ENCODE measurements around the gene WWOX.

Gene WWOX

DNA sequence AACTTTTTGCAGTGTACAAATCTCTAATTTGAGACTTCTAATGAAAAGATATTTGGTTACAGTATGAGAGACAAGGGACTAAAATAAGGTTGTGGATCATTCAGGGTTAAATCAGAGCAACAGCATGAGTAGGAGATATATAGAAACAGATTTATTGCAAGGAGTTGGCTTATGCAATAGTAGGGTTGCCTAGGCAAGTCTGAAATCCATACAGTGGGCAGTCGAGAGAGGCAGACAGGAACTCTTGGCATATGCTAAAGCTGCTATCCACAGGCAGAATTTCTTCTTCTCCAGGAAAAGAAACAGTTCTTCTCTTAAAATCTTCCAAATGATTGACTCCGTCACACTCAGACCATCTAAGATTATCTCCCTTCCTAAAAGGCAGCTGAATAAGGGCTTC, 1000.3 kb downstream of the WWOX start:
- no peak for DNase-seq (ENCODE audit: low read depth)

DNA sequence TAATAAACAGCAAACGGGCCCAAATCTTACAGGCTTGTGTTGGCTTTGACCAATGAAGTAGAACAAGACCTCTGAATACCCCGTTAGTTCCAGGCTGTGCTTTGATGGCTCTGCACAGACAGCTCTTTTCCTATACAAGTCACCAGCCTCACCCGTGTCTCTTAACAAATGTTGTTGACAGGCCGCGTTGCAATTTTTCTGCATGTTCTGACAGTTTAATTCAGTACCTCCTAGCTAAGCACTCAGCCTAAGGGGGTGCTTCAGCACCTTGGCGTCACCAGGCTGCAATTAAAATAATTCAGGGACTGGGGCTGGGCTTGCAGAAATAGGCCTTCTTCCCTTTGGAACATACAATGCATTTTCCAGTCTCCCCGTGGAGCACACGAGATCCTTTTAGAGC, 1001.0 kb downstream of the WWOX start:
- DNase-seq (ENCODE audit: low read depth): no peak

DNA sequence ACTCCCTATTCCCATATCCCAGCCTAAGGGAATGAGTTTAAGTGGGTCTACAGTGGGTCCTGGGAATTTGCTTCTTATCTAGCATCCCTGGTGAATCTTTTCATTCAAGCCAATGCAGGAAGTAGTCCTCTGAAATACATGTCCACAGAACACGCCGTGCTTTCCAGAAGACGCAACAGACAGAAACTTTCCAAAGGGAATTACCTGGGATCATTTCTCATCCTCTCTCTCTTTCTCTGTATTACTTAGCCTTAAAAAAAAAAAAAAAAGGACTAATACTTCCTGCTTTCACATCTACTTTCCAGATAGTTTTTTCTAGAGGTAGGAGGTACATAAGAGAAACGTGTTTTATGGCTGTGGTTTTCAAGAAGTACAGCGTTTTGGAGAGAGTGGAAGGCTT, 1002.0 kb downstream of the WWOX start:
- no peak for DNase-seq (ENCODE audit: low read depth)

DNA sequence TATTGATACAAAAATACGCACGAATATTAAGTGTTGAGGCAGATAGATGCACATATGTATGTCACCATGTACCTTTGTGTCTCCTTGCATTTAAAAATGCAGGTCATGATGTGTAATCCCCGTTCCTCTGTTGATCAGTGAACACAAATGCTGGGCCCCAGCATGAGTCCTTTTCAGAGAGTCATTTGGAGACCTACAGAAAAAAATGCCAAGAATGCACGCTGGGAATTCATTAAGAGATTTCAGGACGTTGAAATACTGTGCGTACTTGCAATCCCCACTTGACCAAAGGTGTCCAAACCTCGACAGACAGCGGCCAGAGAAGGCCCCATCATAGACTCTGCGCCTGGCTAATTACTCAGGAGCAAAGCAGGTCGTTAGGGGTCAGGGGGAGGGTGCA, 1005.1 kb downstream of the WWOX start:
- no peak for DNase-seq (ENCODE audit: low read depth)

DNA sequence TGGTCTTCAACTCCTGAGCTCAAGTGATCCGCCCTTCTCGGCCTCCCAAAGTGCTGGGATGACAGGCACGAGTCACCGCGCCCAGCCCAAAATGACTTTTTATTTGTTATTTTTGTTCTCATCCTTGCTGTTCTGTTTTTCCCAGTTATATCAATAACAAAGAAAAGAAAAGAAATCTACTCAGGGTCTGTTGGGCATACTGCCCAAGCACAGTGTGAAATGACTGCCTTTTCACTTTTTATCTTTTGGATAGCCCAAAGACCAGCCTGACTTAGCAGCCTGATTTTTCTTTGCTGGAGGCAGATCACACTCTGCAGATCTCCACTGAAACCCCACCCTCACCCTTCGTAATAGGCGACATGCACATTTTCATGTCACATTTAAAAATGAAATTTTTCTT, 1007.8 kb downstream of the WWOX start:
- DNase-seq (ENCODE audit: low read depth): no peak

DNA sequence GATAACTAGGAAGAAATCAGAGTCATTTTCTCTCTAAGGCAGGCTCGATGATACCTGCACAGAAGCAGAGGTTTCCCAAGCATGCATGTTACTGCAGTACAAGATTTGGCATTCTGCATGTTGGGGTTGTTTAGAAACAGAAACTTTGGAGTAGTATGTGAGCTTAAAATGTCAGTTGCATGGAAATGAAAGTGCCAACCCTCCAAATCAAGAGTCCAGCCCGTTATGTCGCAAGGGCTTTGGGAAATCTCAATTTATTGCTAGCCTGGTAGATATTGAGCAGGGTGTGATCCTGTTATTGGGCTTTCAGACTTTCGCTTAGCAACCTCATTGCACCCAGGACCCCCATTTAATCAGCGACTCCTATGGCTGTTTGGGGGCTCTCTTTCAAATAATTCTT, 1010.3 kb downstream of the WWOX start:
- DNase-seq (ENCODE audit: low read depth): no peak

DNA sequence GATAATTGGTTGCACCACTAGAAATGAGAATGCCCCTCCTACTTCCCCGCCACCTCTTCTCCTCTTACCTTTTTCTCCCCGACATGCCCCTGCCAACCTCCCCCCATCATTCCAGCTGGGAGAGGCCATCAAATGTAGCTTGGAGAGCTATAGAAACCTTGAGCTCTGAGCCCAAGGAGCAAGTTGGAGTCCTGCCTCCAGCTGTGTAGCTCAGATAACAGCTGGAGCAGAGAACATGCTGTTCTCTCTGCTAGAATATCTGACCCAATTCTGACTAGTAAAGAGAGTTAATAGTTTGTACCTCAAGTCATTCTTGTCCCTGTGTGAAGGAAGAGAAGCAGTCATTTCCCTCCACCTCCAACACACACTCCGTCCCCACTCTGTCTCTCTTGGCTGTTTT, 1010.8 kb downstream of the WWOX start:
- no peak for DNase-seq (ENCODE audit: low read depth)

DNA sequence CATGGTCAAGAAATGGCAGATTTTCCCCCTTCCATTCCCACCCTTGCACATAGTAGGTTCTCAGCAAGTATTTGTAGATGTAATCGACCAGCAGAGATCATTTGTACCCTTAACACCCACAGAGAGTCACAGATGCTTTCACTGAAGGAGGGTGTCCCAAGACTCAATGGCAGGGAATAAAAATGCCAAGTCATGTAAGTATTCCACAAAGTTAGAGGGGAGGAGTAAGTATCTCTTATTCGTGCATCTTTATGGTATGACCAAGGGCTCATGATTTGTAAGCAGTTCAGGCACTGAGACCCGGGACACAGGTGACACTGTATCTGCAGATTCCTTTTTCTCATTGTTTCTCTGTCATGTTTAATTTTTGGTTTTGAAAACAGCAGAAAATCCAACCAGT, 1011.5 kb downstream of the WWOX start:
- DNase-seq (ENCODE audit: low read depth): no peak

DNA sequence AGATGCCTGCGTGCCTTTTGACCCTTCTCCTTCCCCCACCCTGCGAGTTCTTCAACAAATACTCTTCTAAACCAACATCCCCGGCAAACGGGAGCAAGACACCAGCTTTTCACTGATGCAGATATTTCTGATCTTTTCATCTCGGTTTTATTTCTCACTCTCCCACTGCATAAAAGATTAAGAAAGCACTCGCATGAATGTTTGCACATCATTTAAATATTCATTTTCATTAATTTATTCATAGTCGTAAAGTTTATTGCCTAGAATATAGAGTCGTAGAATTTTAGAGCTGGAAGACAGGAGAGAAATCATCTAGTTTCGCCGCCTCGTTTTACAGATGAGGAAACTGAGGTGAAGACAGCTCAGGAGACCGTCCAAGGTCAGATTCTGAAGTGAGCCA, 1013.0 kb downstream of the WWOX start:
- no peak for DNase-seq (ENCODE audit: low read depth)

DNA sequence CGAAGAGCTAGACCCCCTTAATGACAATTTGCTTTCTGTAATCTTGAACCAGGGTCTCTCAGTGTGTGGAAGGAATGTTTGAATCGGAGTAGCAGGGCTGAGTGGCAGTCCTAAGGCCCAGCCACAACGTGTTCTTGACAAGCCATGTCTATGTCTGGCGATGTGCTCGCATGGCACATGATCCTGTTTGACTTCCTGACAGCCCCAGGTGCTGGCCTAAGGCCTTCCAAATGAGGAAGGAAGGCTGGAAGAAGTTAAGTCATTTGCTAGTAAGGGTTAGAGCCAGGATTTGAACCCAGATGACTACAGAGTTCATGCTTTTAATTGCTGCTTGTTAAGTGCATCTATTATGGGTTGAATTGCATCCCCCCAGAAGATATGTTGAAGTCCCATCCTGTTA, 1014.4 kb downstream of the WWOX start:
- no peak for DNase-seq (ENCODE audit: low read depth)

DNA sequence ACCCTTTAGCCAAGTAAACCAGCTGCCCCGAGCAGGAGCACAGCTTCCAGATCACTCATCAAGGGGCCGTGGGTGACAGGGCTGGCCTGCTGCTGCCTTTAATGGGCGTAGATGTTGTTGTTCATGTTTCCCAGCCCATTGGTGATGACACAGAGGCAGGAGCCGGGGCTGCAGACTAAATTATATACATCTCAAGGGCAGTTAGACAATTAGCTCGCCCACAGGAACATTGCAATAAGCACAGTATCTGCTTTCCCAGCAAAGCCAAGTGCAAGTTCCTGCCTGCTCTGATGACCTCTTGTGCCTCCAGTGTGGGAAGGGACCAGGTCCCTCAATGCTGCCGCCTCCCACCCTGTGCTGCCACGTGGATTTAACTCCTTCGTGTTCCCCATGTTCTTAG, 1015.3 kb downstream of the WWOX start:
- DNase-seq (ENCODE audit: low read depth): no peak

DNA sequence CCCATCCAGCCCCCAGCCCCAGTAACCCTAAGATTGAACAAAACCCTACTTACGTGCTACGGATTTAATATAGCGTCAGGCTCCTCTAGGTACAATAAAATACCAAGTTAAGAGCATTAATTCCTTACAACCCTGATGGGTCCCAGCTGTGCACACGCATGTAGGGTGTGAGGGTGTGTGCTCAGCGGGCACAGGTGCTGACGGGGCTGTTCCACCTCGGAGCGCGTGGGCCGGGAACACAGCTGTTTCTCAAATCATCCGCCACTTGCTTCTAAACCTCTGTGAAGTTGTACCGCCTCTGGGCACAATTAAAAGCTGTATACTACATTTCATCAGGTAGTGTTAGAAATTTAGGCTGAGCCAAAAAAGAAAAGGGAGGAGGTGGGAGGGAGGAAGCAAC, 1022.5 kb downstream of the WWOX start:
- no peak for DNase-seq (ENCODE audit: low read depth)

DNA sequence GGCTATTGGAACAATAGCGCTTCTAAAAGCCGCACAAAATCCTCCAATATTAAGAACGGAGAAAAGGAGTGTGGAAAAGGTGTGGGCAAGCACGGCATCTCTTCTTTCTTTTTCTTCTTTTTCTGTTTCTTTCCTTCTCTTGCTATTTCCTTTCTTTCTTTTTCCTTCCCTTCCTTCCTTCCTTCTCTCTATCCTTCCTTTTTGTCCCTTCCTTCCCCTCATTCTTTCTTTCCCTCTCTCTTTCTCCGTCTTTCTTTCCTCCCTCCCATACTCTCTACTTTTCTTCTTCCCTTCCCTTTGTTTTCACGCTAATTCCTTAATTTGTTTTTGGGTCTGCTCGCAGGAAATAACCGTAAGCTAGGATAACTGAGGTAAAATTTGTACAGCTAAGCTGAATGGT, 1022.9 kb downstream of the WWOX start:
- no peak for DNase-seq (ENCODE audit: low read depth)

DNA sequence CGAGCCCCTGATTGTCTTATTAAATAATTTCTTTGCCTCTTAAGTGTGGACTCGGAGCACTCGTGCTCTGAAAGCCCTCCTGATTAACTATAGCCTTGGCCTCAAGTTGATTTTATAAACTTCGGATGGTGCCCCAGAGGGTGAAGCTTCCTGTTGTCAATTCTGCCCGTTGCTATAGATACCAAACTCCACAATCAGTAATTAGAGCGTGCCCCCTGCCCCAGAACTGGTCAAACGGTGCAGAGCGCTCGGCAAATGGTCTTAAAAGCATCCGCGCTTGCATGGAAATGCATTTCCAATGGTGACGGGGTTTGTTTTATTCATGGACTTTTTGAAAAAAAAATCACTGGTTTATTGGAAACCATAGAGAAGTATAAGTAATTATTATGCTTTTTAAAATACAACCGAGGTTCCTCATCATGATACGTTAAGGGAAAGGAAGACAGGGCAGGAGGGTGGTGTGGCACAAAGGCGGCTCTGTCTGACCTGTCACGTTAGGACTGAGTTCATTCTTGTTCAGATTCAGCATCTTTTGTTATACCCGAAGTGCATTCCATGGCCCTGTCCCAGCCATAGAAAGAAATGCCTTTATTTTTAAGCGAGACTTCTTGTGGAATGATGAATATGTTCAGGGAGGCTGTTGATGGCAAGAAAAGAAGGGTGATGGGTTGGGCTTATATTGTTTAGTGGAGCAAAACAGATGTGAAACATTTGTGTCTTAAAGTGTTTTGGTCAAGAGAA, 1024.7 kb downstream of the WWOX start:
- no peak for DNase-seq (ENCODE audit: low read depth)

DNA sequence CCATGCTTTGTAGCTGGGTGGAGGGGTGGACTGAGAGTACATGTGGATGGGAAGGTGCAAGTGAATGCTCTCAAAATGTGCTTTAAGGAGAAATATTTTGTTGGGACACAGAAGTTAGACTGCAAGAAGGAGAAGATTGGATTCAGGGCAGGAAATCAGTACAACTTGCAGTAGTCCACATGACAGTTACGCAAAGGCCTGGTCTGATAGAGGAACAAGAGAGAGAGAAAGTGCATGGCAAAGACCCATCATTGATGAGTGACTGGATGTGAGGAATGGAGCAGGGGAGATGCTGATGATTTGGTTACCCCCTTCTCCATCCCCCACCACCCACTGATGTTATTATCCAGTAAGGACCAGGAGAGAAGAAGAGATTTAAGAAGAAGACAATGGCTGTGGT, 1028.3 kb downstream of the WWOX start:
- DNase-seq (ENCODE audit: low read depth): no peak

DNA sequence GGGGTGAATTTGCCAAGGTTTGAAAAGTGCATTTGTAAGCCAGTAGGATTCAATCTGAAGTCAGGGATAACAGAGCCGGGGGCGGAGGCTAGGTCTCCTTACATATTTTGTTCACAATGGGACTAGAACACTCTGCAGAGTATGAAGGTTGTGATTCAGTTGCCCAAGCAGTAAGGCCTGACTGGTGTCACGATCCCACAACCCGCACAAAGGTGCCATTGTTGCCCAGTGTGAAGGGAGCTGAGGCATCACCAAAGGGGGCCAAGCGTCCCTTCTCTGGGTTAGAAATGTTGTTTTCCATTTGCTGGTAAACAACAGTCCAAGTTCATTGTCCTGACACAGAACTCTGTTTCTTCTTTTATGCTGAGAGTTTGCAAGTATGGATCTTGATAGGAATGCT, 1029.3 kb downstream of the WWOX start:
- DNase-seq (ENCODE audit: low read depth): no peak

DNA sequence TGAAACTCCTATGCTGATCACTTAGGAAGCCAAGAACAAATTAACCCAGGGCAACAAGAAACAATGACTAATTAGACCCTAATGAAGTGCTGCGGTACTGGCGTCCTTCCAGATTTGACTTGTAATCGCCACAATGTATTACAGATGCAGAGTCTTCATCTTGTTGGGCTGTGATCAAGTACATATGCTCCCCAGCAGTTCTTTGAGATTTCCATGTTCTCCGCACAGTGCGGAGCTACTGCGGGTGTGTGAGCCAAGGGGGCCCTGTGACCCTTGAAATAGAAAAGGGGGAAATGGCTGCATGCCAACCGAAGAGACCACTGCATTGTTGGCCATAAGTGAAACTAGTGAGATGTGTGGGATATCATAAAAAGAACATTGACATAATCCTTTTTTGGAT, 1031.2 kb downstream of the WWOX start:
- no peak for DNase-seq (ENCODE audit: low read depth)

DNA sequence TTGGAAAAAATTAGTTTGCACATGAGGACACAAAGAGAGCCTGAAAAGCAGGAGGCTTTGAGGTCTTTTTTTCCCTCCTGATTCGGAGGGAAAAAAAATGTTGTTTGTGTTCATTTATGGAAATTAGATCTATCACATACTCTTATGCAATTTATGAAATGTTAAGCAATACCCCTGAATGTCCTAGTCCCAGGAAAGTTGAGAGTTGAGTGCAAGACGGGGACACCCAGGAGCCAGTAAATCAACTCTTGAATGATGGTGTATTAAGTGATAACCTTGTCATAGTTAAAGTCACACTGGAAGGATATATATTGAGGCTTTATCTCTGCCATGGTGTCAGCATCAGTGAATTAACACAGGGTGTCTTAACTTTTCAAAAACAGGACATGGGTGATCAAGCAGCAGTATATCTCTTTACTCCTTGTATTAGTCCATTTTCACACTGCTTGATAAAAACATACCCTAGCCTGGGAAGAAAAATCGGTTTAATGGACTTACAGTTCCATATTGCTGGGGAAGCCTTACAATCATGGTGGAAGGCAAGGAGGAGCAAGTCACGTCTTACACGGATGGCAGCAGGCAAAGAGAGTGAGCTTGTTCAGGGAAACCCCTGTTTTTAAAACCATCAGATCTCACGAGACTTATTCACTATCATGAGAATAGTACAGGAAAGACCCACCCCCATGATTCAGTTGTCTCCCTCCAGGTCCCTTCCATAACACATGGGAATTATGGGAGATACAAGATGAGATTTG, 1032.0 kb downstream of the WWOX start:
- DNase-seq (ENCODE audit: low read depth): no peak

DNA sequence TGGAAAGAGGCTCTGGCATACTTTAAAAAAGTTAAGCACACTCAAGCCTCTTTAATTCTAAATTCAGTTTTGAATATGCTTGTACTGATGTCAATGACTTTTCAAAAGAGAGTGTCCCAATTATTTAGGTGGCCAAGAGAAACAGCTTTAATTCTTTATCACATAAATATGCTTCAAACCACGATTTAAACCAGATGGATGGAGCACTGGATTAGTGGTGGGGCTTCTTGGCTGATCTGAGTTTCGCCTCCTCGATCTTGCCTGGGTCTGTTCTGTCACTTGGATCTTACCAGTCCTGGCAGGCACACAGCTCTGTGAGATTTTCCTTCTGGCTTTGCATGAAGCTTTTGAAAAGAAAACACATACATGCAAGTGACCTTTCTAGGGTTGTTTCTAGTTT, 1033.2 kb downstream of the WWOX start:
- DNase-seq (ENCODE audit: low read depth): no peak

DNA sequence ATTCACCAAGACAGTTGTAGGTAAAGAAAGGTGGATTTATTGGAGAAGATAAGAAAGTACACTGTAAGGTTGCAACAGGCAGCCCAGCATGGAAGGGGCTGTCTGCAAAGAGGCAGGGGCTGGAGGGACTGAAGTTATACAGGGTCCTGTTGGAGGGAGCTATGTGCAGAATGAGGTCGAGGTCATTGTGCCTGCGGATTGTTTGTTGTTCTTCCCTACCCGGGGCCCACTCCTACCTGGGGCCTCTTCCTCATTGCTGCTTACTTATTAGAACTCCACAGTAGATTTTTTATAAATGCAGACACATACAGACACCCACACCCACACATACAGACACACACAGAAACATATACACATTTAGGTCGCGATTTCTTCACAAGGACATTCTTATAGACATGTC, 1034.8 kb downstream of the WWOX start:
- no peak for DNase-seq (ENCODE audit: low read depth)

DNA sequence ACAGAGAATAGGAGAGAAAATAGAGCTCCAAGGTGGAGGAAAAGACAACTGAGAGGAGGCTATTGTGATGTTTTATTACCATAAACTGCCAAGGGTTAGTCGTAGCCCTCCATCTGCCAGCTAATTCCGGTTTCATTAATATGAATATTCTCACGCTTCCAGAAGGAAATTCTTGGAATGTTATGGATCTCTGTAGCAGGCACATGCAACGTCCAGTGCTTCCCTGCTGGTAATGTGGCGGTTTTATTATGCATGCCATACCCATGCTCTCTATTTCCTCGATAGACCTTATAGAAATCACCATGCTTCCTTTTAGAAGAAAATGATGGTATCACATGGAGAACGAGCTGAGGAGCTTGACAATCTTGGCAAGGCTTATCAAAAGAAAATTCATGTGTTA, 1037.5 kb downstream of the WWOX start:
- DNase-seq (ENCODE audit: low read depth): no peak

DNA sequence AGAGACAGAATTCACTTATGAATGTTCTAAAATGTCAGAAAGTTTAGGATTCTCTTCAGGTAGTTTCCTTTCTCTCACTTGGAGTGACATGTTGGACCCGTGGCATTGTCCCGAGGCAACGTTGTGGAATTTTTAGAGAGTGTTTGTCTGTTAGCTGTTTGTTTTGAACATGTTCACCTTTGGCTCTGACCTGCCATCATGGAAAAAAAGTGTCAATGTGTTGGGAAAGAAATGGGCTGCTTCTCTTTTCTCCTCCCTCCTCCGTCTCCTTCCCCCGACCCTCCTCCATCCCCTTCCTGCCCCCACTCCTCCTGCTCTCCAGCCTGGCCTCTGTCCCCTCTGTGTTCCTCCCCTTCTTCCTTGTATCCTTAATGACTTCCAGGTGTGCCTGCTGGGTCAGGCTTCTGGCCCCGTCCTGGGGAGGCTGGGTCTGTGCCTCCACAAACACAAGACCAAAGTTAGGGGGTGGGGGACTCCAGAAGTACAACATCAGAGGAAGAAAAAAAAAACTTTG, 1038.0 kb downstream of the WWOX start:
- no peak for DNase-seq (ENCODE audit: low read depth)

DNA sequence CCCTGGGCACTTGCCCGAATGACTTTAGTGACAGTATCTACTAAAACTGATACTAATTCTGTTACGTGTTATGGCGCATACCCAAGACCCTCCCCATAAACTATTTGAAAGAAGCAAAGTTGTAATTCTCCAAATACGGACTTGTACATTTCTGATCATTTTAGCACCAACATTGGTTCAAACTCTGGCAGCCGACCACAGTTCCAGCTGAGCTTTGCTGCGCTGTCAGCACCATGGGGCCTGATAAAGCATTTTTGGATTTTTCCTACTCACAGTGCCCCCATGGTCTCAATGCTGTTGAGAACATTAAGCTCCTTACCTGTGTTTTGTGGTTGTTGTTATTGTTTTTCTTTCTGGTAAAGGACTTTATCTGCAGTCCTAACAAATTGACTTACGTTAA, 1040.3 kb downstream of the WWOX start:
- DNase-seq (ENCODE audit: low read depth): no peak

DNA sequence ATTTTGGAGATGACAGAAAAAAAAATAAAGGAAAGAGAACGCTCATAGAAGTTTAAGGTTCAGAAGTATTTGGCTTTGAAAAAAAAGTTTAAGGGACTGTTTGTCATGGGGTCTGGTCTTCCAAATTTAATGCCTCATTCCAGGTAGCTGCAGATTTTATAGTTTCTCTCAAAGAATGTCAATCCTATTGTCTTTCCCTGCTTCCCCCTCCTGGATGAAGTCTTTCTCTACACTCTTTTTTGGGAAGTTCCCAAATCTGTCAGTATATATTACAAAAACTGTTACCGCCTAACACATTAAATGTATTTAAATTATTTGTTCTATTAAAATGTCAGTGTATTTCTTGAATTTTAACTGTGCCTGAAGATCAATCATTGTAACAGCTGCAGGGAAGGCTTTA, 1043.6 kb downstream of the WWOX start:
- no peak for DNase-seq (ENCODE audit: low read depth)

Measured in CMK (cell line).